HK-2 (cell line): ENCODE results near the gene NLRP5.
A peak's percentile ranks its signal among the peaks of the same experiment; 100 is the strongest.
"Not testable (repeated sequence)": the region's sequence is repeated elsewhere in the genome, so short reads cannot be mapped to it uniquely, and the experiment has no call there.

ENCODE experiments used
- DNase-seq: peaks from one replicate; pipeline ENCODE4 v3.0.0-alpha.2; 2018; ENCODE audit not compliant: unreplicated experiment

Gene NLRP5

DNA sequence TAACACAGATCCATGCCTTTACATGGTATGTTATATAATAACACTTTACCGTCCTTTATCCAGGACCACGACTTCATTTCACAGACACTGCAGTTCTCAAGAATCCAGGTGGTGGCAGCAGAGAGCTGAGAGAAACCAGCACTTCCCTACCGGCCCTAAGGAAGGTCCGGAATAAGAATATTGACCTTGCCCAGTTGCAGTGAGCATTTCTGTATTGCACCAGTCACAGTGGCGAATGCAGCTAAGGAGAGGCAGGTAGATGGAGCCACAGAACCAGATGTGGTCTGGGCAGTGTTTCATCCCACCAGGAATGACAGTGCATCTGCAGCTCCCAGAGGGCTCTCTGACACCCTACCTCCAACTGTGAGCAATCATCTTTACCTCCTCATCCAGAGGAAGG lies 89.9 kb downstream of the NLRP5 start:
- DNase-seq = peak; percentile 49

DNA sequence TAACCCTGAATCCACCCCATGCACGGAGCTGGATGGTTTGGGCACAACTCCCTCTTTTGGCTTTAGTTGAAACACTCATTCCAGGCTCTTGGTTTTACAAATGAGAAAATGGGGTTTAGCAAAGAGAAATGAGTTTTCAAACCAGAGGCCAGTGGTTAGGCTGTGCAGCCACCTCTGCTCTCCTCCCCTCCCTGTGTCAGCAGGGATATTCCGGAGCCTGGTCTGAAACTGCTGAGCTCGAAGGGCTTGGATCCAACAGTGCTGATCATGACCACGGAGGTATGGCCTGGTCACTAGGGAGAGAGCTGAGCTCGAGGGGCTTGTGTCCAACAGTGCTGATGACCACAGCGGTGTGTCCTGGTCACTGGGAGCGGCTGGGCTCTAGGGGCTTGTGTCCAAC lies 93.0 kb downstream of the NLRP5 start:
- DNase-seq = no peak

DNA sequence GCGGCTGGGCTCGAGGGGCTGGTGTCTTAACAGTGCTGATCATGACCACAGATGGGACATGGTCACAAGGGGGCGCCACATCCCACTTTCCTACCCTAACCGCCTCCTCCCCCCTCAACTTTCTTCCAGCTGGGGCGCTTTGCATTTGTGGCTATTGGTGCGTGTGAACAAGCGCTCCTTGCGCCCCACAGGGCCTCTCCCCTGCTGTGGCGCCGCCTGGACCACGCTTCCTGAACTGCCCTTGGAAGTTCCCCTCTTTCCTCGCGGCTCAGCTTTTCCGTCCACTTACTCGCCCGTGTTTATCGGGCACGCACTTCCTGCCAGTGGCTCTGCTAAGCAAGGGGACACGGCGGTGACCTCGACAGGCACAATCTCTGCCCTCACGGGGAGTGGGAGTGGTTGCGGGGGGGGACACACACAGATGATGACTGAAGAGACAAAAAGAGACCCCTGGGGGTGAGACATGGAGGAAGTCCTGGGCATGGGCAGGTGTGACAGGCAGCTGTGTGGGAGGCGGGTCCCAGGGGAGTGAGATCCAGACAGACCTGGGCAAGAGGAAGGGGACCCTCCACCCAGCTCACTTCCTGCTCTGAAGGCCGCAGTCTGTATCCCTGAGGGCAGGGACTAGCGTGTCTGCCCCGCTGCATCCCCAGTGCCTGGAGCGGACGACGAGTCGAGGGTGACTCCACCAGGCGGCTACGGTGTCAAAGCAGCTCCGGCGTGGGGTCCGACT lies 94.3 kb downstream of the NLRP5 start:
- peak; percentile 90 for DNase-seq

DNA sequence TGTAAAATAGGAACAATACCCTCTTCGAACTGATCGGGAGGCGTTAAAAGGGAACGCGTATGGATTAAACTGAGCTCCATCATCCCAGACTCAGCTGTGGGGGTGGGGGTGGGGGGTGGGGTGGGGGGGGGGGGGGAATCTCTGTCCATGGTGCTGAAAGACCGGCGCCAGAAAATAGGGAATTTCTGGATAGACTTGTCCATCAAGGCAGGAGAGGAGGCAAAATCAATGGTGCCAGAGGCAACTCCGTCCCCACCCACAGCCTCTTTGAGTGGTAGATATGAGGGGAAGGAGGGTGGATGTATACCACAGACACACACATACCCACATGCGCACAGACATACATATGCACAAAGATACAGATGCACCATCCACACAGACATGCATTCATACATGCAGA lies 97.1 kb downstream of the NLRP5 start:
- no peak for DNase-seq

DNA sequence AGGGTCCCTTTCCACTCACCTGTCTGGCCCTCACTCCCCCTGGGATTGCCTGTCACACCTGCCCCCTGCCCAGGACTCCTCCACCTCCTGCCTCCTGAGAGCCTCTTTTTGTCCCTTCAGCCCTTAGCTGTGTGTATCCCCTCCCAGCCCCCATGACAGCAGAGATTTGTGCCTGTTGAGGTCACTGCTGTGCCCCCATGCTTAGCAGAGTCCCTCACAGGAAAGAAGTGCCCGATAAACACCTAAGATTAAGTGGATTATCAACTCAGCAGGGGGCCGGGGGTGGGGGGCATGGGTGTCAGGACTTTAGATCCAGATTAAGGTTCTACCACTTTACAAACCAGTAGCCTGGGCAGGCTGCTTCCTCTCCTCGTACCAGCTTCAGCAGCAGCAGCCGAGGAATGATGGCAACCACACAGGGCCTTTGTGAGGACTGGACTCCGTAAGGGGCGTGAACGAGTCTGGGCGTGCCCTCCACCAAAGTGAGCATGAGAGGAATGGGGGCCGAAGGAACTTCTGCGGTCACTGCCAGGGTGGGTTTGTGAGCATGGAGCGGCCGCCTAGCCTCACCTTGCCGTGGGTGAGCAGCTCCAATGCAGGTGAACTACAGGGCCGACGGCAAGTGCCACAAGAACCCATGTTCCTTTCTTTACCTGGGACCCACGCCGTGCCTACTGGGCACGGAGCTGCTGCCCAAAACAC lies 98.4 kb downstream of the NLRP5 start:
- no peak for DNase-seq

DNA sequence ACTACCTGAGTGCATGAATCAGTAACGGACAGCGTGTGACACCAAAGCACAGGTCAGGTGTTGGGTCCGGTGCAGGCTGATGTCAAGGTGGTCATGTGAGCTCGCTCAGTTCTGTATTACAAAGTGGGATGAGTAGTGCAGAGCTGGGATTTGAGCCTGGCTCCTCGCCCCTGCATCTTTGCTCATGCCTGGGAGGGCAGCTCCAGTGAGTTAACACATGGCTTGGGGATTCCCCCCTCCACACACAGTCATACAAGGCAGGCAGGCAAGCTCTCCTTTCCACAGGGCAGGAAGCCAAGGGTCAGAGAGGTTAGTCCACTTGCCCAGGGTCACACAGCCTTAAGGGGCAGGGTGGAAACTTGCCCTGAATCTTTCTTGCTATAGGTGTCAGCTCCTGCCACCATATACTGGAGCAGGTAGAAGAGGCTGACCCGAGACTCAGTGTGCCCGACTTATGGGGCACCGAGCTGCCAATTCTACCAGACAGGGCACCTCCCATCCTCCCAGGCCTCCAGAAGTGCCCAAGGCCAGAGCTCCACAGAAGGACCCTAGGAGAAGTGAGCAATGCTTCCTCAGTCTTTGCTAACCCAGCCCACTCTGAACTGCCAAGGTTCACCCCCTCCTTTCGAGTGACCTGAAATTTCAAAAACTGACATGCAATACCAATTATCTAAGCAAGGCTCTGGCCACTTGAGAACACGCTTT lies 99.1 kb downstream of the NLRP5 start:
- peak; percentile 41 for DNase-seq

DNA sequence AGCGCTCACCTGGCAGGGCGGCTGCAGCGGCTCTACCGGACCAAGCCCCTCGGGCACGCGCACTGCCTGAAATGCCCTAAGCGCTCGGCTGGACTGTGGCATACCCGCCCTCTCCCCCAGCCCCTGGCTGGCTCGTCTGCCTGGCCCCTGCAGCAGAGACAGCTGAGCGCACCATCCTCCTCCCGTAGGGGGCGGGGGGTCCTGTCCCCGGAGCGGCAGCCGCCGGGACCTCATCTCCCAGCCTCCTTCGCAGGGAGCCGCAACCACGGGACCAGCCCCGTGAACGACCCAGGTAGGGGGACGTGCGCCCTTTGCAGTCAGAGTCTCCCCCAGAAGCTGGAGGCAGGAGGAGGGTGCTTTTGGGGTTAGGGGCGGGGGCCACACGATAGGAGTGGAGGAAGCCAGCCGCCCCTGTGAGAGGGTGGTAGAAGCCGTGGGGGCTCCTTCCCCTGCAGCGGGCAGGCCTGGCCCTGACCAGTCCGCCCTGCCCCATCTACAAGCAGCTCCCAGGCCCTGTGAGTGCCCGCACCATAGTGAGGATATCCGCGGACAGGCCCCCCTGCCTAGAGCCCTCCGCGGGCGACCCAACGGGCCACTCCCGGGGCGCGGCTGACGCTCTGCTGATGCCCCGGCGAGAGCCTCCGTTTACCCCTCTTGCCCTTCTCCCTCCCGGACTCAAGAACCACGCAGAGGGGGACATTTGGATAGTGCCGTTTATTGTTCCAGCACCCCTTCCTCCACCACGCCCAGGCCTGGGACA lies 100.3 kb downstream of the NLRP5 start:
- DNase-seq = no peak

DNA sequence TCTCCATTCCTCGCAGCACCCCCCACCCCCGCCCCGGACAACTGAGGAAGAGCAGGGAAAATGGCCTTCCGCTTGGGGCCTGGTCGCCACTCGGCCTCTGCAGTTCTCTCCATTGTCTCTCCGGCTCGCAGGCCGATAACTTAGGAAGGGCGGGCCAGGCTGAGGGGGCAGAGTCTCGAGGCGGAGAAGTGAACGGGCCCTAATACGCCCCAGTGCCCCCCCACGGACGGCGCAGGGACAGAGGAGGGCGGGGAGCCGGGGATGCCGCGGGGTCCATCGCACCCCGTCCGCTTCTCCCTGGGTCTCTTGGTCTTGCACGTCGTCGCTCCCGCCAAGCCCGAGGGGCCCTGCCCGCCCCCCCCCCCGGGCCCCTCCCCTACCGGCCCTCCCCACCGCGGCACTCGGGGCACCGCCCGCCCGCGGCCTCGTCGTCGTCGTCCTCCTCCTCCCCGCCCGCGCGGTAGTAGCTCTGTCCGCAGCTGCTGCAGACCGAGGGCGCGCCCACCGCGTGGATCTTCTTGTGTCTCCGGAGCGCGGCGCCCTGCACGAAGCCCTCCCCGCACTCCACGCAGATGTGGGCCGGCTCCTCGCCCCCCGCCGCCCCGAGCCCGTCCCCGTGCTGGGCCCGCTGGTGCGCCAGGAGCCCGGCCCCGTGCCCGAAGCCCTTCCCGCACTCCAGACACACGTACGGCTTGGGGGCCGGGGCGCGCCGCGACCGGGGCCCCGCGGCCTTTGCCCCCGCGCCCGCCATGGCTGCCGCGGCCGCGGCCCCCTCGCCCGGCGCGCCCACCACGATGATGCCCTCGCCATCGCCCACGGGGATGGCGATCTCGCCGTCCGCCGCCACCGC lies 101.3 kb downstream of the NLRP5 start:
- DNase-seq = no peak

DNA sequence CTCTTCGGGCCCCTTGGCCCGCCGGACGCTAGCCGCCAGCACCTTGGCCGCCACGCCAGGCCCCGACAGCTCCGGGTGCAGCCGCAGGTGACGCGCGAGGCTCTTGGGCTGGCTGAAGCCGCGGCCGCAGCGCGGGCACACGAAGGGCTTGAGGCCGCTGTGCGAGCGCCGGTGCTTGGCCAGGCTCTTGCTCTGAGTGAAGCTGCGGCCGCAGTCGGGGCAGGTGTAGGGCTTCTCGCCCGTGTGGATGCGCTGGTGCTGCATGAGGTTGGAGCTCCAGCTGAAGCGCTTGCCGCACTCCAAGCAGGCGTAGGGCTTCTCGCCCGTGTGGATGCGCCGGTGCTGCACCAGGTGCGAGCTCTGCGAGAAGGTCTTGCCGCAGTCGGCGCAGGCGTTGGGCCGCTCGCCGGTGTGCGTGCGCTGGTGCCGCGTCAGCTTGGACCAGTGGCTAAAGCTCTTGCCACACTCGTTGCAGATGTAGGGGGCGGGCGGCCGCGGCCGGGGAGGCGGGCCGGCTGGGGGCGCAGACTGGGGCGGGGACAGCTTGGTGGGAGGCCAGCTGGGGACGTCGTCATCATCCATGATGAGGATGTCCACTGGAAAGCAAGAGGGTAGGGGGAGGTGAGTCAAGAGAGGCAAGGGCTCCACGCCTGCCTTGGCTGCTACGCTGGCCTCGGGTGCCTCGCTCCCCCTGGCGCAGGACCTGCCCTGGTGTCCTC lies 102.1 kb downstream of the NLRP5 start:
- no peak for DNase-seq

DNA sequence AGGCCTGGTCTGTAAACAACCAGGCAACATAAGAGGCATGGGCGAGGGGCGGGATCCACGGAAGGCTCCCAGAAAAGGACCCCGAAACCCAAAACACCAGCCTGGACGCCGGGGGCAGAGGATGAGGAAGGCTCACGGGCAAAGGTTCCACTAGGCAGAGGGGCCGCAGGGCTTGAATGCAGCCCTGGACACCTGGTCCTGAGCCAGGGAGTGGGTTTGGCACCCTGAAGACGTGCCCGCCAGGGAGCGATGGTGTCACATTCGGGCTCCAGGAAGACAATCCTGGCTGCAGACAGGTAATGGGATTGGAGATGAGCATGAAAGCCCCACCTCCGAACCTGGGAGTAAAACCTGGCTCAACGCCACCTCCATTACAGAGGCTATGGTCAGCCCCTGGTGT lies 102.8 kb downstream of the NLRP5 start:
- no peak for DNase-seq

DNA sequence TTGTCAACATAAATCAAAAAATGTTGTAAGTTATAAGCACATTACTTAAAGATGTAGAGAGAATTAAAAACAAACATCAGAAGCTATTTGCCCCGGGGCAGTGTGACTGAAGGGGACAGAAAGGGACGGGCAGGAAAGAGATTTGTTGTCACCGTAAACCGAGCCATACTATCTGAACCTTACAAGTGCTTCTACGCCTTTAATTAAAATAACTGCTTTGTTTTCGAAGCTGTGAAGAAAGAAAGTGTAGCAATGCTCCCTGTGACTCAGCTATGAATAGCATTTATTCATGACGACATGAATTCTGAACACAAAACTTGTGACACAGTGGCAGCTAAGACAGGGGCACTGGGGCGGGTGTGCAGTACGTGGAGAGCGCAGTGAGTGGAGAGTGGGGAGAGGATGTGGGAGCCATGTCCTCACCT lies 104.5 kb downstream of the NLRP5 start:
- no peak for DNase-seq

DNA sequence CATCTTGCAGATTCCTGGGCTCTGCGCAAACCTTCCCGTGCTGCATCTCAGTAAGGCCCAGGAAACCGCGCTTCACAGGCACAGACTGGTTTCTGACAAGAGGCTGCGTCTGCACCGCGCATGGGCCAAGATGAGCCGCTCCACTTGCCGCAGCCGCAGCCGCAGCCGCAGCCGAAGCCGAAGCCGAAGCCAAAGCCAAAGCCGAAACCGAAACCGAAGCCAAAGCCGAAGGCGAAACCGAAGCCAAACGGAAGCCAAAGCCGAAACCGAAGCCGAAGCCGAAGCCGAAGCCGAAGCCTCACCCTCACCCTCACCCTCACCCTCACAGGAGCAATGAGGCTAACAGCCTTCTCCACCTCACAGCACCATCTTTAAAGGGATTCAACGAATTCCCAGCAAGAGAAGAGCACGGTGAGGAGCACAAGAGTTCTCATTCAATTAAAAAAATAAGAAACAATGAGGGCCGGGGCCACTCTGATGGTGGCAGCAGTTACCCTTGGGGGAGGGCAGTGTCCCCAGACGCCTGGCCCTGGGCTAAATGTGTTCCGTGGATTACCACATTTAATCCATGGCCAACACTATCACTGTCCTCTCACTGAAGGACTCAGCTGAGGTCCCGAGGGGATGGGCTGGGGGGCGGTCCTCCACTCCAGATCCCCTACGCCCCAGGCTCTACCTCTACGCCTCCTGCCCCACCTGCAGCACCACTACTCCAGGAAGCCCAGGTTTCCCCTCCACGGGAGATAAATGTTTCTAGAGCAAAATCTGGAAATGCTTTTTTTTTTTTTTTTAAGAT lies 105.4 kb downstream of the NLRP5 start:
- no peak for DNase-seq

DNA sequence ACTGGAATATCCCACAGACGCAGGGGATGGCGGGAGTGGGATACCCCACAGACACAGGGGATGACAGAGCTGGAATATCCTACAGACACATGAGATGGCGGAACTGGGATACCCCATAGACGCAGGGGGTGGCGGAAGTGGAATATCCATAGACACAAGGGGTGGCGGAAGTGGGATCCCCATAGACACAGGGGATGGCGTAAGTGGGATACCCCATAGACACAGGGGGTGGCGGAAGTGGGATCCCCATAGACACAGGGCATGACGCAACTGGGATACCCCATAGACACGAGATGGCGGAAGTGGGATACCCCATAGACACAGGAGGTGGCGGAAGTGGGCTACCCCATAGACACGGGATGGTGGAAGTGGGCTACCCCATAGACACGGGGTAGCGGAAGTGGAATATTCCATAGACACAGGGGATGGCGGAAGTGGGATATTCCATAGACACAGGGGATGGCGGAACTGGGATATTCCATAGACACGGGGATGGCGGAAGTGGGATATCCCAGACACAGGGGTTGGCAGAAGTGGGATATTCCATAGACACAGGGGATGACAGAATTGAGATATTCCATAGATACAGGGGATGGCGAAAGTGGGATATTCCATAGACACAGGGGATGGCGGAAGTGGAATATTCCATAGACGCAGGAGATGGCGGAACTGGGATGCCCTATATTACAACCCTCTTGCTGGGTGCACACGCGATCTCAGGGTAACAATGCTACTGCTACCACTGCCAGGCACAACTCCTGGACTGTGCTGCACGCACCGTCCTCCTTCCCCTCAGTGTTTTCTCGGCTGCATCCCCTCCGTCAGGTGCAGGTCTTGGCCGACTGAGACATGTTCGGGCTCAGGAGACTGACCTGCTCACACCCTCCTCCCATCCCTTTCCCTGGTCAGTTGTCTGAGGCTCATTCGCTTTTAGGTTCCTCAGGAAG lies 106.4 kb downstream of the NLRP5 start:
- no peak for DNase-seq

DNA sequence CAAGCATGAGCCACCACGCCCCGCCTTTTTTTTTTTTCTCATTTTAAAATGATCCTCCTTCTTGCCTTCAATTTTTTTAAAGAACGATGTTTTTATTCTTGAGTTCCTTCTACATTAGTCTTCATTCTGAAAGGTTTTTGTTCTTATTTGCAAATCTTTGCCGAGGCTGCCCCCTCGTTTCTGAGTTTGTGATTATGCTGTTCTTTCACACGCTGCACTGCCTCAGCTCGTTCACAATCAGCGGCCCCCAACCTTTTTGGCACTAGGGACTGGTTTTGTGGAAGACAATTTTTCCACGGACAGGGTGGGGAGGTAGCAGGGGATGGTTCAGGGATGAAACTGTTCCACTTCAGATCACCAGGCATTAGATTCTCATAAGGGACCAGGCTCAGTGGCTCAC lies 107.9 kb downstream of the NLRP5 start:
- DNase-seq = no peak

DNA sequence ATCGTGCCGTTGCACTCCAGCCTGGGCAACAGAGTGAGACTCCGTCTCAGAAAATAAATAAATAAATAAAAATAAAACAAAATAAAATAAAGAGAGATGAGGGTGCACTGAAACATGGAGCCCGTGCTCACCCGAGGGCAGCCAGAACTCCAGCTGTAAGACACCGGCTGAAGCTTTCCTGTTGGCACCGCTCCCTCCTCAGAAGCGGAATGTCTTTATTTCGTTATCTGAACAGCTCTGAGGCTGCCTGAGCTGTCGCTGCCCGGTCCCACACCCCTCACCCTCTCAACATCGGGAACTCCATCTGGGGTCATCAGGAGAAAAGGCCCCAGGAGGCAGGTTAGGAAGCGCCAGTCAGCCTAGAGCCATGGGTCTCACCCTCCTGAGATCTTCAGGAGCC lies 110.1 kb downstream of the NLRP5 start:
- DNase-seq = no peak

DNA sequence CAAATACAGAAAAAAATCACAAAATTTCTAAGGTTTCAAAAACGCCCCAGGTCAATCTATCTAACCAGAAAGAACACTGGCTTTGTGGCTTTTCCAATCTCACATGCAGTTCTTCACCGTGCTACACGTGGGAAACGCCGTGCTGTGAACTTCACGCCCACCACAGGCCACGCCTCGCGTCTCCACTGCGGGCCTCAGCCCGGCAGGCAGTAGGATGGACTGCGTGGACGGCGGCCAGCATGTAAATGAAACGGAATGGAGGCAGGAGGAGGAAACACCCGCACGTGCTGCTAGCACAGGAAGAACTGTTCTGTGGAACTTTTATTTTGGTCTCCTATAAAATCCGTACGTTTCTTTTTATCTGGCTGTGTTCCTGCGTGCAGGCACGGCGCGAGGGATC lies 110.7 kb downstream of the NLRP5 start:
- DNase-seq = no peak

DNA sequence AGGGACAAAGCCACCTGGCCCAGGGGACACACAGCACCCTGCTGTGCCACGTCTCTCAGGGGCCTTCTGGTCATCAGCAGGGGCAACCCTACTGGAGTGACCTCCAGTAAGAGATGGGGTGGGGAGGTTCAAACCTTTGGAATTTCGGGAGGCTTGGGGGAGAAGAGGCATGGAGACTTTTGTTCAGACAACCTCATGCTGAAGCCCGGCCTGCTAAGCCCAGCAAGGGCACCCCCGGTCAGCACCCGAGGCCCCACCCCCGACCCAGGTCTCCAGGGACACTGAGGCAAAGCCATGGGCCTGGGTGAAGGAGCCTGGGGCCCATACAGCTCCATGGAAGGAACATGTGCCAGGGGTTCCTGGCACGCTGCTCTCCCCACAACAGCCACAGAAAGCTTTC lies 111.2 kb downstream of the NLRP5 start:
- DNase-seq = no peak

DNA sequence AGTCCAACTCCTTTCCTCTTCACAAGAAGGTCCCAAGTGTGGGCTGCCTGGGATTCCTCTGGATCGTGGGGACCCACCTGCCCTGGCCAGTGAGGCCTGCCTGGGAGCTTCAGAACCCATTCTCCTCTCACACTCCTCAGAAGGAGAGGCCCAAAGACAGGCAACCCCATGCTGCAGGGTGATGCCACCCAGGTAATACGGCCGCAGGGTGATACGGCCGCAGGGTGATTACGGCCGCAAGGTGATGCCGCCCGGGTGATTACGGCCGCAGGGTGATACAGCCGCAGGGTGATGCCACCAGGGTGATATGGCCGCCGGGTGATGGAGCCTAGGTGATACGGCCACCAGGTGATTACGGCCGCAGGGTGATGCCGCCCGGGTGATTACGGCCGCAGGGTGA lies 111.7 kb downstream of the NLRP5 start:
- not testable (repeated sequence) for DNase-seq
